Cardiac fibroblast (primary cell): ENCODE measurements around the gene PTGES2.
"Not testable (repeated sequence)": the region's sequence is repeated elsewhere in the genome, so short reads cannot be mapped to it uniquely, and the experiment has no call there.

Experiments
- DNase-seq, 2 donors: peaks; one replicate each; pipeline versions ENCODE4 v3.0.0 to v3.0.0-alpha.2; 2010; ENCODE audit warnings: low read depth in 2 of 2
- H3K4me3 ChIP-seq, 2 donors: replicated peaks in 1 of 2; 1 replicate in 1 of 2; 2 replicates in 1 of 2; pipeline ENCODE4 v1.5.1; 2011; ENCODE audit warnings: low read depth in 2 of 2, low read length in 2 of 2, mild to moderate bottlenecking in 2 of 2, moderate library complexity in 1 of 2
- CTCF ChIP-seq: IDR thresholded peaks from one replicate; pipeline ENCODE4 v1.5.1; 2011; ENCODE audit warnings: low read depth, mild to moderate bottlenecking, low read length, inconsistent platforms

Gene PTGES2

GRCh38 chr9:128116104-128117083 lies 11.1 kb downstream of the PTGES2 start:
- no peak for TF ChIP-seq CTCF
- no peak overlapping the region for H3K4me3 ChIP-seq
- DNase-seq = no peak

- no peak overlapping the region for H3K4me3 ChIP-seq
- no peak for DNase-seq
- TF ChIP-seq CTCF = no peak
These were observed 12.1 kb downstream of the PTGES2 start for GRCh38 chr9:128115187-128116103.

GRCh38 chr9:128114326-128115186 lies 13.0 kb downstream of the PTGES2 start:
- no peak for TF ChIP-seq CTCF
- no peak for DNase-seq
- no peak overlapping the region for H3K4me3 ChIP-seq

GRCh38 chr9:128113526-128114325 lies 13.8 kb downstream of the PTGES2 start:
- no peak for TF ChIP-seq CTCF
- H3K4me3 ChIP-seq = no peak overlapping the region
- DNase-seq = no peak

GRCh38 chr9:128111726-128112125 lies 15.8 kb downstream of the PTGES2 start:
- not testable (repeated sequence) for H3K4me3 ChIP-seq, DNase-seq

GRCh38 chr9:128109050-128109709 lies 18.3 kb downstream of the PTGES2 start:
- H3K4me3 ChIP-seq = no peak overlapping the region
- TF ChIP-seq CTCF = no peak
- no peak for DNase-seq
